ENCODE data around the gene TYMS. TPM values are rescaled to one million over a fixed set of nuclear protein-coding genes. Genes with fewer than 3 reads are reported as not detected.

Gene TYMS
- total RNA-seq, 1 experiment from 2014 or later: 140 TPM

- Histone ChIP-seq H2BK20ac (ENCODE audit: low read depth, low read length, poor library complexity, severe bottlenecking) (no peak overlapping the region), H3K79me1 (ENCODE audit: insufficient read depth, low read depth, low read length, poor library complexity, severe bottlenecking) (no peaks in the 10 kb centered on the region), H3K9ac (ENCODE audit: extremely low read depth, insufficient read length, low read length) (no peak overlapping the region), H2BK5ac (ENCODE audit: insufficient read length, low read length) (no peak overlapping the region), H3K56ac (ENCODE audit: insufficient read length, low read depth, low read length) (no peak overlapping the region), H3K23me2 (ENCODE audit: insufficient read length, low read depth, low read length, poor library complexity, severe bottlenecking) (no peaks in the 10 kb centered on the region), H3K18ac (ENCODE audit: insufficient read length, low read depth, low read length) (no peak overlapping the region), H2AK5ac (ENCODE audit: insufficient read length, low read length) (no peak overlapping the region), H4K5ac (ENCODE audit: insufficient read length, low read depth, low read length) (no peak overlapping the region), H3K14ac (ENCODE audit: insufficient read depth, low read length) (no peak overlapping the region), H2BK12ac (ENCODE audit: insufficient read length, low read depth, low read length) (no peak overlapping the region), H3K27ac (ENCODE audit: insufficient read length, low read depth, low read length) (no peak overlapping the region), H4K91ac (ENCODE audit: insufficient read length, low read depth, low read length) (no peak overlapping the region), H2BK15ac (ENCODE audit: low read depth, low read length) (no peak overlapping the region), H3K27me3 (ENCODE audit: insufficient read depth, low read length) (no peaks in the 10 kb centered on the region), H3K9me3 (ENCODE audit: control insufficient read depth, low read depth, low read length) (no peaks in the 10 kb centered on the region), H2AFZ (ENCODE audit: low read length) (no peak overlapping the region), H3K4me2 (ENCODE audit: insufficient read depth, insufficient read length, low read length) (no peak overlapping the region), H4K20me1 (ENCODE audit: control insufficient read depth, insufficient read depth, insufficient read length) (no peaks in the 10 kb centered on the region), H2BK120ac (ENCODE audit: low read depth, low read length, poor library complexity, severe bottlenecking) (no peak overlapping the region), H3K79me2 (ENCODE audit: insufficient read depth, low read length) (no peaks in the 10 kb centered on the region), H4K8ac (replicated peaks; ENCODE audit: insufficient read length, low read depth, low read length) (no peak overlapping the region), H3T11ph (ENCODE audit: low read length) (no peak overlapping the region), H3K4ac (ENCODE audit: low read depth, low read length) (no peak overlapping the region), H3K4me1 (ENCODE audit: insufficient read depth, low read length) (no peaks in the 10 kb centered on the region), H3K23ac (ENCODE audit: insufficient read length, low read depth, low read length) (no peak overlapping the region)
- TF ChIP-seq CTCF (conservative IDR thresholded peaks at IDR 0.05): no peak
- Mint-ChIP-seq H3K27me3 (ENCODE audit: low read depth) (no peaks in the 10 kb centered on the region; the same call in 1 of the 2 replicates), H3K9me3 (no peaks in the 10 kb centered on the region), H3K4me1 (no peaks in the 10 kb centered on the region), H3K36me3 (ENCODE audit: insufficient read depth in 1 of 3, low read depth in 3 of 3) (no peaks in the 10 kb centered on the region), H3K4me3 (no peak overlapping the region), H3K27ac (no peak overlapping the region)
- no CpG with 5 or more reads among the region's 1 CpG for WGBS (ENCODE audit: extremely low coverage, insufficient read length, low lambda C conversion rate)
- no peak for DNase-seq
Measured at GRCh38 chr18:614193-614592, 43.3 kb upstream of the TYMS start.
